ENCODE measurements around the gene CBX6.

DNA sequence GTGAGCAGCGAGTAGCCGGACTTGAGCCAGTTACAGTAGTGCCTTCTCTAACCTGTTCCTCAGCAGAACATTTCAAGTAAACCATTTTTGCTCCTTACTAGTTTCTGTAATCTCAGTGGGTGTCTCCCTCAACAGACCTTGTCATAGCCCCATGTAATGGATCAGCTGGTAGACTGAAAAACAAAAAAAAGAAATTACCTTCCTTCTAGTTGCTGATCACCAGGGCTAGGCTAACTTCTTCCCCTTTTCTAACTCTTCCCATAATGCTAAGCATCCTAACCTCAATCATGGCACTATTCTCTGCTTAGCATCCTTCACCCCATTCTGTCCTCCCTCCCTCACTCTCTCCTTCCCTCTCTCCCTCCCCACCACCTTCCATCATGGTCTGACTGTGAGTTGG is 35.8 kb upstream of the CBX6 start:
- TF ChIP-seq, protein P1, sequence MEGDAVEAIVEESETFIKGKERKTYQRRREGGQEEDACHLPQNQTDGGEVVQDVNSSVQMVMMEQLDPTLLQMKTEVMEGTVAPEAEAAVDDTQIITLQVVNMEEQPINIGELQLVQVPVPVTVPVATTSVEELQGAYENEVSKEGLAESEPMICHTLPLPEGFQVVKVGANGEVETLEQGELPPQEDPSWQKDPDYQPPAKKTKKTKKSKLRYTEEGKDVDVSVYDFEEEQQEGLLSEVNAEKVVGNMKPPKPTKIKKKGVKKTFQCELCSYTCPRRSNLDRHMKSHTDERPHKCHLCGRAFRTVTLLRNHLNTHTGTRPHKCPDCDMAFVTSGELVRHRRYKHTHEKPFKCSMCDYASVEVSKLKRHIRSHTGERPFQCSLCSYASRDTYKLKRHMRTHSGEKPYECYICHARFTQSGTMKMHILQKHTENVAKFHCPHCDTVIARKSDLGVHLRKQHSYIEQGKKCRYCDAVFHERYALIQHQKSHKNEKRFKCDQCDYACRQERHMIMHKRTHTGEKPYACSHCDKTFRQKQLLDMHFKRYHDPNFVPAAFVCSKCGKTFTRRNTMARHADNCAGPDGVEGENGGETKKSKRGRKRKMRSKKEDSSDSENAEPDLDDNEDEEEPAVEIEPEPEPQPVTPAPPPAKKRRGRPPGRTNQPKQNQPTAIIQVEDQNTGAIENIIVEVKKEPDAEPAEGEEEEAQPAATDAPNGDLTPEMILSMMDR (IDR thresholded peaks at IDR 0.05) = no peak
- TF ChIP-seq POLR2A (IDR thresholded peaks at IDR 0.05) = no peak

All from Peyer's patch (tissue), 4 donors.